HS-27A (cell line): ENCODE measurements around the gene NAT8L.

Experiments
- DNase-seq: peaks from one replicate; pipeline ENCODE4 v3.0.0-alpha.2; 2012; ENCODE audit warnings: low read depth, missing footprints

Gene NAT8L

DNA sequence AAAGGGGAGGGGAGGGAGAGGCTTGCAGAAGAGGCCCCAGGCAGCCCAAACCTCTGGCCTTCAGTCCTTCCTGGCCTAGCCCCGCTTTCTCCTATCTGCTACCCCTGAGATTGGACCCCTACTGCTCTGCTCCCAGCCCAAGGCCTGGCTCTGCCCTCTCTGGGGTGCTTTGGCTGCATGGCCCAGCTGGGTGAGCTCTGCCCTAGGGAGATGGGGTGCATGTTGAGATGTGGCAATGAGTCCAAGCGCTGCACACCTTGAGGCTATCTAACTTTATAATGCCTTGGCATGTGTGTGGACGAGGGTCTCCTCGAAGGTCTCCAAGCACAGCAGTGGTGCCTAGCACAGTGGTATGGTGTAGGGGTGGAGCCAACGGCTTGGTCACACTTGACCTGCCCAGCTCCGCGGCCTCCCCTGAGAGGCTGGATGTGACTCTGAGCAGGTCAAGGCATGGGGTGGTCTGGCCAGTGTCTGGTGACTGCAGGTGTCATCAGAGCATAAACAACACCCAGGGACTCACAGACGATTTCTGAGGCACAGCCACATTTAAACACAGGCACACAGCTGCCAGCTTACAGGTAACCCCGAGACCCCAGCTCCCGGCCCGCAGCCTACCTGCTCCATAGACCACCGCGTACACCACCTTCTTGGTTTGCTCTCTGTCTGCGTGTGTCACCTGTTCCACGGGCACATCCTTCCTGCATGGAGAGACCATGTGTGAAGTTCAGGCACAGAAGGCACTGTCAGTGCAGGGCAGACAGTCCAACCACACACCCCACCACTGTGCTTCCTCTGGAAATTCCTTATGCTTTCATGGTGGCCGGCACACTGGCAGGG is 36.3 kb downstream of the NAT8L start:
- no peak for DNase-seq

DNA sequence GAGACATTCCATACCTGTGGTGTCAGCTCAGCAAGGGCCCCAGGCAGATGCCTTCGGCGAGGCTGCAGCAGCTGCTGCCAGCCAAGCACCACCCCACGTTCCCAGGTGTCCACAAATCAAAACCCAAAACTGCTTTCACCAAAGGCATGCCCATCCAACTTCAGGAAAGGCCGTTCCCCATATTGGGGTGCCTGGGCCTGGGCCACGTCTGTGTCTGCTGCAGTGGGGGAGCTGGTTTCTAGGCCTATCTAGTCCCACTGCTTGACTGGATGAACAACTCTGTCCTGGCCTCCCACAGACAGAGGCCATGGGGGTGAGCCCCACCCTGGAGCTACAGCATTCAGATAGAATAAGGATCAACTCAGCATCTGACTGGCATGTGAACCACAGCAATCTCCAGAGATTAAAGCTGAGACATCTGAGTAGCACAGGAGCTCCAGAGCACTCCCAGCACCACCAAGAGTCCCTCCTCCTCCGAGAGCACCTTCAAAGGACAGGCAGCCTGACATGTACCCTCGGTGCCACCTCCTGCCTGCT is 37.0 kb downstream of the NAT8L start:
- no peak for DNase-seq

DNA sequence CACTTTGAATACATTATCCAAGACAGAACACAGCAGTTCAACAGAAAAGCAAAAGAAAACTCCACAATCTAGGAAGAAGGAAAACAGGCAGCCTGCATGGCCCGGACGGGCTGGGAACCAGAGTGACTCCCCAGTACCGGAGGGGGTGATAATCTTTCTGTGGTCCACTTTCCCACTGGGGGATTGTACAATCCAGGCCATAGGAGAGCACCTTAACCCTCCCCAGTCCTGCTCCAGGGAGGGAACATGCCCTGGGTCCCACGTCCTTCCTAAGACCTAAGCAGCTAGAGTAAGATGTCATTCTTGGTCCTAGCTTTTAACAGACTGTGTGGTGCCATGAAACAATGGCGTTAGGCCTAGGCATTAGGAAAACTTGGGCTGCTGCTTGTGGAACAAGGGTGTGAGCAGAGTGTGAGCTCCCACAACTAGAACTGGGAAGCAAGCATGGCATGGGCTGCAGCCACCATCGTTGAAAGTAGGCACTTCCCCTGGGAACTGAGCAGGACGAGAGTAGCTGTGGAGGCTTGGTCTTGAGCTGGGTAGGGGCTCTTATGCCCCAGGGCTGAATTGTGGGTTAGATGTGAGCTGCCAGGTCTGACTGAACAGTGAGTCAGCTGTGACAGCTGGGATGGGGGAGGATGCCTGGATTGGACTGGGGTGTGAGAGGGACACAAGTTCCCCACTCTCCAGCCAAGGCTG is 42.4 kb downstream of the NAT8L start:
- DNase-seq, result no peak

DNA sequence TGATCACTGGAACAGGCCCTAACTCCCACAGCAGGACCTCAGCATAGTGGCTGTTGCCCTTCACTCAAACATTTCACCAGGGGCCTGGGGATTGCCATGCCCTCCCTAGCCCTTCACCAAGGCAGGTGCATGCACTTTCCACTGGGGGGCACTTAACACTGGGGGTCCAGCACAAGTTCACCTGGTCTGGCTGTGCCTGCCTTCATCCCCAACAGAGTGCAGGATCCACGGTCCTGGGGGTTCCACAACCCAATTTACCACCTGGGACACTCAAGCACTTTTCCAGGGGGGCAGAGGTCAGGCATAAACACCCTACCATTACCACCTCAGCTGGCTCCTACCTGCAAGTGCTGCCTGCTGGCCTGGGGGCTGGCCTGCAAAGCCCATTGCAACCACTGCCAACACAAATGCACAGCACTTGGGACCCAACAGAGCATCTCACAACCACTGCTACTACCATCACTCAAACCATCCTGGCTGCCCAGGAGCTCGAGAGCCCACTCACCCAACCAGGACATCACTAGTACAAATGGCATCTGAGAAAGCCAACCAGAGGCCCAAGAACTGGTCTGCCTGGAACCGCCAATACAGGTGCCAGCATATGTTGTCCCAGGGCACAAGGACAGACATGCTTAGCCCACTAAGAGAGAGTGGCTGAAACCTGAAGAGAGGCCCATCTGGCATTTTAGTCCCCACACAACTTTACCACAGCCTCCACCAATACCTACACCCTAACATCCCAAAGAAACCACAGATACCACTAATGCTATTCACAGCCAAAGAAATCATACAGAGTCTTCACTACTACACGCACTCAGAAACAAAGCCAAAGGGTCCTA is 43.1 kb downstream of the NAT8L start:
- DNase-seq, result no peak

DNA sequence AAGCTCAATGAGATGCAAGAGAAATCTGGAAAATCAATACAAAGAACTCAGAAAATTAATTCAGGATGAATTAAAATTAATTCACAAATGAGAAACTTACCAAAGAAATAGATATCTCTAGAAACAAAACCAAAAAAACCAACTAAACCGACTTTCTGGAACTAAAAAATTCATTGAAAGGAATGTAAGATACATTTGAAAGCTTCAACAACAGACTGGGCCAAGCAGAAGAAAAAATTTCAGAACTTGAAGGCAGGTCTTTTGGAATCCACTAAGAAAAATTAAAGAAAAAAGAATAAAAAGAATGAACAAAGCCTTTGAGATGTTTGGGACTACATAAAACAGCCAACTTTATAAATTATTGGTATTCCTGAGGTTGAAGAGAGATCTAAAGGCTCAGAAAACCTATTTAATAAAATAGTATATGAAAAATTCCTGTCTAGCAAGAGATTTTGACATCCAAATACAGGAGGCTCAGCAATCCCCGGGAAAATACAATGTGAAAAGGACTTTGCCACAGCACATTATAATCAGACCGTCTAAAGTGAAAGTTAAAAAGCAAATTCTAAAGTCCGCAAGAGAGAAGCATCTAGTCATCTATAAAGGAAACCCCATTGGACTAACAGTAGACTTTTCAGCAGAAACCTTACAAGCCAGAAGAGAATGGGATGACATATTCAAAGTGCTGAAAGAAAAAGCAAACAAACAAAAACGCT is 44.2 kb downstream of the NAT8L start:
- no peak for DNase-seq

DNA sequence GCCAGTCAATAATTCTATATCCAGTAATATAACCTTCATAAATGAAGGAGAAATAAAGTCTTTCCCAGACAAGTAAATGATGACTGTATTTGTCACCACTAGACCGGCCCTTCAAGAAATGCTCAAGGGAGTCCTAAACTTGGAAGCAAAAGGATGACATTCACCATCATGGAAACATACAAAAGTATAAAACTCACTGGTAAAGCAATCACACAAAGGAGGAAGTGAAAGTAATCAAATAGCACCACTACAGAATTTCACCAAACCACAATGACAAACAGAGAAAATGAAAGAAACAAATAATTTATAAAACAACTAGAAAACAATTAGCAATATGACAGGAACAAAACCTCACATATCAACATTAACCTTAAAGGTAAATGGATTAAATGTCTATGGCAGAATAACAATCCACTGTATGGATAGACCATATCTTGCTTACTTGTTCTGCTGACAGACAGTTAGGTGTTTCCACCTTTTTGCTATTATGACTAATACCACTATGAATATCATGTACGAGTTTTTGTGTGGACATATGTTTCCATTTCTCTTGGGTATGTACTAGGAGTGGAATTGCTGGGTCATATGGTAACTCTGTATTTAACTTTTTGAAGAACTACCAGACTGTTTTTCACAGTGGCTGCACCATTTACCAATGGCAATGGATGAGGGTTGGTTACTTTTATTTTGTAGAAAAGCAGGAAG is 44.9 kb downstream of the NAT8L start:
- no peak for DNase-seq

DNA sequence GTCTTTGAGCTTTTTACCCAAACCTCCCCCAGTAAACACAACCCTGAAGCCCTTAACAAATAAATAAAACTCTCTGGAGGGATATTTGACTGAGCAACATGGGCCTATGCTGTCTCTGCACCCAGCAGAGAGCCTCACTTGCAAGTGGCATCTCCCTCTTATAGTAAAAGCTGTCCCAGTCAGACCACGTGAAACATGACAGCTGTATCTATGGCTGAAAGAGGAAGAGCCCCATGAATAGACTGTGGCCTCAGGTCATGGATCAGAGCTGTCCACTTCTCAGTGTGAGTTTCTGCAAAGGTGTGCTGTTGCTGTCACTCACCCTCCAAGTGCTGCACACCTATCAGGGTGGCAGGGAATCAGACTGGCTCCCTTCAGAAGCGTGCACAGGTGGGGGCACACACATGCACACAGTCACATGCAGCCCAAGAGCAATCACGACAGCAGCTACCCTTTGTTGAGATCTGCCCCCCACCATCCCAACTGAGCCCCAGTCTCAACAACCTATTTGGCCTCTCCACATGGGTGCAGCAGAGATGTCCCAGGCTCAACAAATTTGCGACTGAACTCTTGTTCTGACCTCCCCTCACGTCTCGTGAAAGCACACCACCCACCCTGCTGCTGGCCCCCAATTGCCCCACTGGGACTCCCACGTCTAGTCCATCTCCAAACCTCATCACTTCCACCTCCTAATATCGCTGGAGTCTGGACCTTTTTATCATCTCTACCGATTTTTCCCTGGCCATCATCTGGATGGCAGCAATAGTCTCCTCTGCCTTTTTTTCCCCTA is 45.6 kb downstream of the NAT8L start:
- DNase-seq, result no peak

DNA sequence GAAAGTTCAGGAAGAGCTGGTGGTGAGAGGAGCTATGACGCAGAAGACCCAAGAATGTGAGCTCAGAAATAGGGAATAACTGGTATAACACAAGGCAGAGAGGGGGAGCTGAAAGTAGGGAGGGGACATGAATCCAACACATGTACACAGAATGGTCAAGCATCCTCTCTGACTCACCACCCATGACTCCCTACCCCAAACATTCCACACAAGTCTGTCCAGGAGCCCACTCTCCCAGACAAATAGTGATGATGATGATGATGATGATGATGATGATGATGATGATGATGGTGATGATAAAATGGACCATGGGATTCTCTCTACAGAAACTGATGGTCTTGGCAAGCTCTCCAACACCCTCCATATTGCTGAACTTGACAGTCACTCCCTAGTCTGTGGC is 46.4 kb downstream of the NAT8L start:
- peak; percentile 48 for DNase-seq

DNA sequence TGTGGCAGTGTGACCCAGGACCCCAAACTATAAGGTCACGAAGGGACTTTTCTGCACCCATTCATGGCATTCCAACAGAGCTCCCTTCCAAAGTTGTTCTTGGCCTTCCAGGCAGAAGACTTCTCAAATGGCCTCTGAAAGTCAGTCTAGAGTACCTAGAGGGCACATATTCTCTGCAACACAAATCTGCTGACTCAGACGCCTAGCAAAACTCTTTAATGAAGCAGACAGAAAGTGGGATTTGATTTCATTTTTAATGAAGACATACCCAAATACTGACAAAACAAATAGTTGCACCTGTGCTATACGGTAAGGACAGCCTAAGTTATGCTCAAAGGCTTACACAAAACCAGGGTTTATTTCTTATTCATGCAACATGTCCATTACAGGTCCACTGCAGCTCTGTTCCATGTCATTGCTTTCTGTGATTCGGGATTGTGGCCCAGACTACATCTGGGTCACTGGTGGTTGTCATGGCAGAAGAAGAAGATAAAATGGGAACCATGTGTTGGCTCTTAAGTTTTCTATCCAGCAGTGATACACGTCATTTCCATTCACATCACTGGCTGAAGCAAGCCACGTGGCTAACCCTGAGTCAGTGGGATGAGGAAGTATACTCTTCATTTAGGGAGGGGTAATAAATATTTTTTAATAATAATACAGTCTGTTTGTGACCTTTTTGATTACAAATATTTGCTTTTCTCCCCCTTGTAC is 57.7 kb downstream of the NAT8L start:
- DNase-seq, result no peak
